HepG2 (cell line): ENCODE results near the gene NEURL2. TPM values are rescaled to one million over a fixed set of nuclear protein-coding genes. Genes with fewer than 3 reads are reported as not detected.
A peak's percentile ranks its signal among the peaks of the same experiment; 100 is the strongest.

Experiments
- ARNT2 ChIP-seq: sonication (generic); formaldehyde crosslinking; IDR thresholded peaks from 2 replicates; pipeline ENCODE4 v1.8.0; 2022; ENCODE audit warnings: mild to moderate bottlenecking, low read depth, missing genetic modification reagents, moderate library complexity
- CHD2 ChIP-seq: IDR thresholded peaks from 2 replicates; pipeline ENCODE4 v1.6.1; 2011; ENCODE audit warnings: low read depth, low read length, improper control_type of control experiment
- GABPB1 ChIP-seq: IDR thresholded peaks from 2 replicates; pipeline ENCODE4 v1.6.1; 2016; ENCODE audit warnings: mild to moderate bottlenecking, missing genetic modification reagents, moderate library complexity, missing compliant biosample characterization
- HES4 ChIP-seq: sonication (generic); formaldehyde crosslinking; IDR thresholded peaks from 2 replicates; pipeline ENCODE4 v1.9.0; 2021; ENCODE audit warnings: mild to moderate bottlenecking, missing genetic modification reagents, borderline replicate concordance
- HHEX ChIP-seq: IDR thresholded peaks from 2 replicates; pipeline ENCODE4 v1.6.1; 2016; ENCODE audit warnings: control low read depth
- HNF1A ChIP-seq, 2 experiments: sonication (generic) in 1 of 2; formaldehyde crosslinking in 1 of 2; IDR thresholded peaks; 2 replicates each; pipeline versions ENCODE4 v1.4.0 to v1.6.1; 2016 to 2020; ENCODE audit warnings: borderline replicate concordance in 1 of 2, low read depth in 1 of 2, mild to moderate bottlenecking in 1 of 2, missing genetic modification reagents in 1 of 2
- PHF5A ChIP-seq: IDR thresholded peaks from one replicate; pipeline ENCODE4 v1.6.1; 2018; ENCODE audit warnings: low read depth, missing genetic modification reagents; ENCODE audit not compliant: unreplicated experiment
- RBM22 ChIP-seq: fragments of 200-400 bp; formaldehyde crosslinking; optimal IDR thresholded peaks from 2 replicates; pipeline ENCODE3; 2017; ENCODE audit warnings: mild to moderate bottlenecking, low read length, moderate library complexity
- ZHX1 ChIP-seq: sonication (generic); formaldehyde crosslinking; IDR thresholded peaks from 2 replicates; pipeline ENCODE4 v1.8.1; 2022; ENCODE audit warnings: low read depth, mild to moderate bottlenecking, missing genetic modification reagents
- ZNF512 ChIP-seq: sonication (generic); formaldehyde crosslinking; IDR thresholded peaks from 2 replicates; pipeline ENCODE4 v1.4.0; 2020; ENCODE audit warnings: mild to moderate bottlenecking, missing genetic modification reagents
- ZNF552 ChIP-seq: sonication (generic); formaldehyde crosslinking; IDR thresholded peaks from 2 replicates; pipeline ENCODE4 v1.9.0; 2022; ENCODE audit warnings: missing genetic modification reagents, mild to moderate bottlenecking, borderline replicate concordance
- ZNF609 ChIP-seq: sonication (generic); formaldehyde crosslinking; IDR thresholded peaks from 2 replicates; pipeline ENCODE4 v1.4.0; 2020; ENCODE audit warnings: mild to moderate bottlenecking, missing genetic modification reagents, borderline replicate concordance
- ZNF747 ChIP-seq: sonication (generic); formaldehyde crosslinking; IDR thresholded peaks from 2 replicates; pipeline ENCODE4 v1.8.1; 2023; ENCODE audit warnings: missing genetic modification reagents, mild to moderate bottlenecking, borderline replicate concordance
- ZNF883 ChIP-seq: sonication (generic); formaldehyde crosslinking; IDR thresholded peaks from 2 replicates; pipeline ENCODE4 v1.5.1; 2020; ENCODE audit warnings: mild to moderate bottlenecking, missing genetic modification reagents; ENCODE audit errors: not compliant biosample characterization
- polyA plus RNA-seq, 8 experiments: library from polyadenylated mRNA; depleted of rRNA in 3 of 8; stranded (reverse) in 7 of 8; unstranded in 1 of 8; fragments of >200 nt; fragmentation: Illumina TruSeq in 4 of 8; extraction: Trizol in 4 of 8; gene quantifications; 2 replicates each; pipeline versions ENCODE4 v1.2.1 to v1.2.3, GENCODE V29; 2011 to 2016; ENCODE audit warnings: low read depth in 4 of 8, missing spikeins in 1 of 8, mixed read lengths in 1 of 8; ENCODE audit not compliant: insufficient read depth in 1 of 8
- total RNA-seq, 5 experiments: library from RNA; depleted of rRNA; stranded (reverse); fragments of >200 nt; fragmentation: Illumina TruSeq; extraction: Trizol; gene quantifications; 2 replicates each; pipeline ENCODE4 v1.2.3, GENCODE V29; 2016; ENCODE audit warnings: low read depth in 1 of 5

Gene NEURL2
- total and polyA plus RNA-seq, 2 of the 13 experiments (the other 11 are each of a cell fraction or from before 2014, with no cell fraction given), result 7.2 to 9.7 TPM

GRCh38 chr20:45925821-45926506, 35.0 kb upstream of the NEURL2 start (continued):
- no peak for TF ChIP-seq HNF1A (IDR thresholded peaks at IDR 0.05; ENCODE audit: low read depth)
- no peak for TF ChIP-seq HNF1A (CRISPR knock-in tag; IDR thresholded peaks at IDR 0.05; ENCODE audit: borderline replicate concordance)
- peak; percentile 55 for TF ChIP-seq HHEX (CRISPR knock-in tag)
- no peak for TF ChIP-seq RBM22
- TF ChIP-seq ARNT2 (CRISPR knock-in tag), result no peak; the same call in 1 of the 2 replicates
- TF ChIP-seq ZNF512 (CRISPR knock-in tag), result no peak
- no peak for TF ChIP-seq CHD2
- no peak for TF ChIP-seq ZNF552 (CRISPR knock-in tag)
- TF ChIP-seq ZHX1, result no peak
- no peak for TF ChIP-seq ZNF883 (CRISPR knock-in tag)
- TF ChIP-seq ZNF609, result 0 out of 2 replicates have a peak, but pooled peaks have one; percentile 2
- 0 out of 2 replicates have a peak, but pooled peaks have one; percentile 50 for TF ChIP-seq ZNF747
- TF ChIP-seq HES4 (CRISPR knock-in tag), result no peak
- TF ChIP-seq PHF5A (CRISPR knock-in tag), result no peak
- no peak for TF ChIP-seq GABPB1
